Measurements from ENCODE around the gene MYH15. TPM values are rescaled to one million over a fixed set of nuclear protein-coding genes. Genes with fewer than 3 reads are reported as not detected.

The MYH15 gene
- total and polyA plus RNA-seq, 10 of the 15 experiments (the other 5 are each of a cell fraction or from before 2014, with no cell fraction given), result 0.05 to 0.27 (median 0.09) TPM; not detected in 1

GRCh38 chr3:108442281-108442680 lies 68.1 kb downstream of the MYH15 start:
- DNase-seq (ENCODE audit: low read depth, low spot score), result no peak
- CTCF ChIA-PET, result interaction anchor here (1.1 kb wide), 1 partner anchor 16 kb away, joined by 3 read pairs; no protein-coding TSS in a partner anchor
- Histone ChIP-seq H3K9ac (ENCODE audit: control insufficient read depth, insufficient read depth, low read length) (no peak overlapping the region), H3K9me3 (replicated peaks; ENCODE audit: control insufficient read depth, insufficient read depth, low read length) (peaks cover 15% of the 10 kb centered on the region; the same call in 2 of the 3 replicates), H4K20me1 (ENCODE audit: control insufficient read depth, insufficient read depth) (no peaks in the 10 kb centered on the region), H3K36me3 (ENCODE audit: control insufficient read depth in 2 of 2, insufficient read depth in 2 of 2, low read length in 1 of 2) (no peaks in the 10 kb centered on the region), H3K4me2 (ENCODE audit: control insufficient read depth, insufficient read depth) (no peak overlapping the region), H3K4me1 (ENCODE audit: control insufficient read depth, insufficient read depth, low read length) (no peaks in the 10 kb centered on the region), H3K27ac (ENCODE audit: control insufficient read depth, insufficient read depth) (no peak overlapping the region), H3K27me3 (replicated peaks in 1 of 2; ENCODE audit: control insufficient read depth in 2 of 2, insufficient read depth in 2 of 2, low read length in 1 of 2) (no peaks in the 10 kb centered on the region), H3K79me2 (ENCODE audit: control insufficient read depth, insufficient read depth, low read length) (no peaks in the 10 kb centered on the region), H2AFZ (ENCODE audit: control insufficient read depth, low read depth, low read length) (no peak overlapping the region), H3K4me3 (no peak overlapping the region)
- POLR2A ChIA-PET, result no interaction called here
- in situ Hi-C loops (cut with MboI), result no loop called here
- no TSS peak for BruUV-seq (replicated peaks)
- intact Hi-C loops (cut with micrococcal nuclease; ENCODE audit: unreplicated experiment), result no loop called here
- WGBS (ENCODE audit: insufficient coverage, insufficient replicate concordance, low lambda C conversion rate, missing lambda C conversion rate), result 22% methylated on average over 2 of the region's 2 CpGs
- no peak for FAIRE-seq
- TF ChIP-seq CHD4 (IDR thresholded peaks at IDR 0.05) (no peak), ZNF622 (IDR thresholded peaks at IDR 0.05) (no peak), EP300 (IDR thresholded peaks at IDR 0.05; ENCODE audit: borderline replicate concordance in 1 of 2, control insufficient read depth in 1 of 2, low read depth in 2 of 2, low read length in 2 of 2) (no peak), CBFB (IDR thresholded peaks at IDR 0.05; ENCODE audit: low read depth) (no peak), ATF7 (IDR thresholded peaks at IDR 0.05; ENCODE audit: low read depth) (no peak), BCL11A (IDR thresholded peaks at IDR 0.05; ENCODE audit: low read depth, low read length) (no peak), EGR1 (IDR thresholded peaks at IDR 0.05; ENCODE audit: borderline replicate concordance in 1 of 2, low read depth in 2 of 2, low read length in 2 of 2) (no peak), NRF1 (conservative IDR thresholded peaks at IDR 0.05; ENCODE audit: low read depth, low read length) (no peak), SMAD5 (IDR thresholded peaks at IDR 0.05; ENCODE audit: low read depth) (no peak), IKZF2 (IDR thresholded peaks at IDR 0.05) (no peak)
- TF ChIP-seq, protein P1, sequence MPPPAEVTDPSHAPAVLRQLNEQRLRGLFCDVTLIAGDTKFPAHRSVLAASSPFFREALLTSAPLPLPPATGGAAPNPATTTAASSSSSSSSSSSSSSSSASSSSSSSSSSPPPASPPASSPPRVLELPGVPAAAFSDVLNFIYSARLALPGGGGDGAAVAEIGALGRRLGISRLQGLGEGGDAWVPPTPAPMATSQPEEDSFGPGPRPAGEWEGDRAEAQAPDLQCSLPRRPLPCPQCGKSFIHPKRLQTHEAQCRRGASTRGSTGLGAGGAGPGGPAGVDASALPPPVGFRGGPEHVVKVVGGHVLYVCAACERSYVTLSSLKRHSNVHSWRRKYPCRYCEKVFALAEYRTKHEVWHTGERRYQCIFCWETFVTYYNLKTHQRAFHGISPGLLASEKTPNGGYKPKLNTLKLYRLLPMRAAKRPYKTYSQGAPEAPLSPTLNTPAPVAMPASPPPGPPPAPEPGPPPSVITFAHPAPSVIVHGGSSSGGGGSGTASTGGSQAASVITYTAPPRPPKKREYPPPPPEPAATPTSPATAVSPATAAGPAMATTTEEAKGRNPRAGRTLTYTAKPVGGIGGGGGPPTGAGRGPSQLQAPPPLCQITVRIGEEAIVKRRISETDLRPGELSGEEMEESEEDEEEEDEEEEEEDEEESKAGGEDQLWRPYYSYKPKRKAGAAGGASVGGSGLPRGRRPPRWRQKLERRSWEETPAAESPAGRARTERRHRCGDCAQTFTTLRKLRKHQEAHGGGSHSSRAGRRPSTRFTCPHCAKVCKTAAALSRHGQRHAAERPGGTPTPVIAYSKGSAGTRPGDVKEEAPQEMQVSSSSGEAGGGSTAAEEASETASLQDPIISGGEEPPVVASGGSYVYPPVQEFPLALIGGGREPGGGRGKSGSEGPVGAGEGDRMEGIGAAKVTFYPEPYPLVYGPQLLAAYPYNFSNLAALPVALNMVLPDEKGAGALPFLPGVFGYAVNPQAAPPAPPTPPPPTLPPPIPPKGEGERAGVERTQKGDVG (CRISPR knock-in tag; IDR thresholded peaks at IDR 0.05), result no peak
- no peak for ATAC-seq
- SMC1A ChIA-PET (ENCODE audit: uncharacterized antibody, unreplicated experiment), result interaction anchor here (2.6 kb wide), 1 partner anchor 14 kb away, joined by 8 read pairs; no protein-coding TSS in a partner anchor
- RAD21 ChIA-PET (ENCODE audit: unreplicated experiment), result no interaction called here

Data from GM12878 (cell line).